Stimulated activated CD4-positive, alpha-beta T cell treated with anti-CD3 and anti-CD28 coated beads, Interleukin-2, amount 100 ng/mL, for 48 hours (primary cell): ENCODE results near the gene ST7.
"Not testable (repeated sequence)": the region's sequence is repeated elsewhere in the genome, so short reads cannot be mapped to it uniquely, and the experiment has no call there.

Experiments used
- DNase-seq, 2 donors: peaks; one replicate each; pipeline ENCODE4 v3.0.0-alpha.2; 2020

The ST7 gene

DNA sequence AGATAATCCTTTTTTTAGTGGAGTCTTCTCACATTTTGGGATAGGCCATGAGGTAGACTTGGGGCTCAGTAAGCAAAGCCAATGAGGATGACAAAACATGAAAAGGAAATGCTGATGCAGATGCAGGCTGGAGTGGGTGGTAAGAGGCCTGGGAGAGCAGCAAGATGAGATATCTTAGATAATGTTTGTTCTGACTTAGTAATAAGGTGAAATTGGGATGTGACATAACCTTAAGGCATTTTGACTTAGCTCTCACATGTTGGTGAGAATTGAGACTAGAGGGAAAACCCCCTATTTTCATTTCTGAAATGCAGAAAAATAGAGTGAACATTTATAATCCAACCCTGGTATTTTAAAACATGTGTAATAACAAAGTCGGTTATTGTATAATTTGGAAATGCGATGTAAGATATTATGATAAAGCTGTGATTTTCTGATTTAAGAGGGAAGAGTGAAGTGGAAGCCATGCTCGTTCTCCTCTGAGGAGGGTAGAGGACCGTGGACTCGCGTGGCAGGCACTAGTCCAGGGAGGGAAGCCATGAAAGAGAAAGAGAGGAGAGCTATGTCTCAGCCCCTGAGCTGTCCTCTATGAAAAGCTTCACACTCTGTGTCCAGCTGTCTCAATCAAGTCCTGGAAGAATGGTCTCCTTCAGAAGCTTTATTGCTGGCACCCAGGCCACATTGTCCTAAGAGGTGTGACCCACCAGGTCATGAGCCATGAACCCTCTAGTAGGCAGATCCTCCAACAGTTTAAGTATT is 57.3 kb downstream of the ST7 start:
- no peak for DNase-seq

DNA sequence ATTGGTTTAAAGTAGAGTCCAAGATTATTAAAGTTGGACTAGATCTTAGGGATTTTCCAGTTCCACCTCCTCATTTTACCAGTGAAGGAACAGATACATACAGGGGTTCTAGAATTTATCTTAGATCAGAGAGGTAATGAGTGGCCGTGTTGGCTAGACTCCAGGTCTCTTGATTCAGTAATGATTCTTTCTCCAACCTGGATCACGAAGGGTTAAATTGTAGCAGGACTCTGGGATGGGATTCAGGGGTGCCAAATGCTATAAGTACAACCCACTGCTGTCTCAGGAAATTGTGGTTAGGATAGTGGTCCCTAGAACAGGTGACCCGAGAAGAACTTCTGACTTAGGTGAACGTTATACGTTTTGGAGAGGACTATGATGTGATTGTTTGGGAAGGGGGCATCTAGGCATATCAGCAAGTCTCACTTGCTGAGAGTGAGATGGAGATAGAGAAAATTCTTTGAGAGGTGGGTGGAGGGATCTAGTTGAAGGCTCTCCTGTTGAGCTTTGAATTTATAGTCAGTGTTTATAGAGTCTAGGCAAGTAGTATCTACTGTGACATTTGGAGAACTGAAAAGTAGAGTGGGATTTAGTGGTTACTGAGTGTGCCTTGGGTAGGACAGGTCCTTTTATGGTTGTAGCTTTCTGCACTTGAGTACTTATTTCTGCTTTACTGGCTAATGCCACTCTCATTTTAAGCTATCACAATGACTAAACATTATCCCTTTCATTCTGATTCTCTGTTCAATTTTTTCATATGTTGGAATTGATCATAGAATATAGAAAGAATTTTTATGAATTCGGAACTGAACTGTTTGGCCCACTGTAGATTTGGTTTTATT is 58.3 kb downstream of the ST7 start:
- no peak for DNase-seq

DNA sequence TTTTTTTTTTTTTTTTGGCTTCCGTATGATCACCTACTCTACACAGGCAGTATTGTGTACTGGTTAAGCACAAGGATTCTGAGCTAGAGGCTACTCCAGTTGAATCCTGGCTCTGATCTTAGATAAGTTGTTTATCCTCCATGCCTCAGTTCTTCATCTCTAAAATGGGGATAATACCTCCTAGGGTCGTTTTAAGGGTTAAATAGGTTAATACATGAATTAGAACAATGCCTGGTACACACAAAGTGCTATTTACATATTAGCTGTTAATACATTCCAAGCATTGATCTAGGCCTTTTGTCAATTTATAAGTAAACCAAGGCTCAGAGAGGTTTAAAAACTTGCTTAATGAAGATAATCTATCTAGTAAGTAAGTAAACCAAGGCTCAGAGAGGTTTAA is 59.0 kb downstream of the ST7 start:
- no peak for DNase-seq

DNA sequence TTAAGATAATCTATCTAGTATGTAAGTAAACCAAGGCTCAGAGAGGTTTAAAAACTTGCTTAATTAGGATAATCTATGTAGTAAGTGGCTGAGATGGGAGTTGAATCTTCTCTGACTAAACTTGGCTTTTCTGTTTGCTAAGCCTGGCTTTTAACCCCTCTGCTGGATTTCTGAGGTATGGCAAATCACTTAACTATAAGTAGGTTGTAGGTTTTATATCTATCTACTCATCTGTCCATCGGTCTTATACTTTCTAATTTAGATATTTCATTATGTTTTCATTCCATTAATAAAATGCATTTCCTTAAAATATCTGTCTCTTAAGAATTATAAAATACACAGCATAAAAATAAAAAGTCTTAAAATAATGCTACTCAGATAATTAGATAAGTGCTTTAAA is 59.4 kb downstream of the ST7 start:
- no peak for DNase-seq

DNA sequence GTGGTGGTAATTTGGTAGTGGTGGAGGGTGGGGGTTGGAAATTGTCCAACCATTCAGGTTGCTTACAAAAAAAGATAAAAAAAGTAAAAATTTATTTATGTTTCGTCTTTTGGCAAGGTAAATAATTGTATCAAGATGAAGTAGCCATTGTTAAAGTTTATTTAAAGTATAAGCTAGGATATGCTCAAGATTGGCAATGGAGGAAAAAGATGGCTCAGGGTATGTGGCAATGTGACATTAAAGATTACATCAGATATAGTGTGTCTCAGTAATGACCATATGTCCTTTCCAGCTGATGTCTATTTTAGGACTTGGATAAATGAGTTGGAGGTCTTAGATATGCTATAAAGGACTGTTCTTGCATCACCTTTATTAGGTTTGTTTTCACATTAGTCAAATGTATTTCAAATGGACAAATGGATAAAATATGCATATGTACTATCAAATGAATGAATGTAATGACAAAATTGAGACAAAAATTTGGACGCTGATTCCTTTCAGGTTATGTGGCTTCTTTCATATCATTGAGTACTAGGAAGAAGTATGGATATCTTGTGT is 60.9 kb downstream of the ST7 start:
- no peak for DNase-seq

DNA sequence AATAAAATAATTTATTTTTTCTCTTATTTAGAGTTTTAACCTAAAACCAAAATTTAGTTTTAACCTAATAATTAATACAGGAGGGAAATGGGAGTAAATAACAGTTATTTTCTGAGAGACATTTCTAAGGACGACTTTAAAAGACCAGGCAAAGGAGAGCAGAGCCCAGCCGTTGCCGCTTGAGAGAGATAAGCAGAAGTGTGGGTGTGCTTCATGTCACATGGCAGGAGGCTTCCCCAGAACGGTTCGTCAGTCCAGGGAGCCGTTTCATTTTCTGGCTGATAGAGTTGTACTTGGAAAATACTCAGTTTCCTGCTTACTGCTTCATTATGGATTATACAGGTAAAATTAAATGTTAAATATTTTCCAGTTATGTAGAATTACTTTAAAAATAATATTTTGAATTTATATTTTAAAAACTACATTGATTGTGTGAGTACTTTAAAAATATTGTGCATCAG is 61.4 kb downstream of the ST7 start:
- no peak for DNase-seq

DNA sequence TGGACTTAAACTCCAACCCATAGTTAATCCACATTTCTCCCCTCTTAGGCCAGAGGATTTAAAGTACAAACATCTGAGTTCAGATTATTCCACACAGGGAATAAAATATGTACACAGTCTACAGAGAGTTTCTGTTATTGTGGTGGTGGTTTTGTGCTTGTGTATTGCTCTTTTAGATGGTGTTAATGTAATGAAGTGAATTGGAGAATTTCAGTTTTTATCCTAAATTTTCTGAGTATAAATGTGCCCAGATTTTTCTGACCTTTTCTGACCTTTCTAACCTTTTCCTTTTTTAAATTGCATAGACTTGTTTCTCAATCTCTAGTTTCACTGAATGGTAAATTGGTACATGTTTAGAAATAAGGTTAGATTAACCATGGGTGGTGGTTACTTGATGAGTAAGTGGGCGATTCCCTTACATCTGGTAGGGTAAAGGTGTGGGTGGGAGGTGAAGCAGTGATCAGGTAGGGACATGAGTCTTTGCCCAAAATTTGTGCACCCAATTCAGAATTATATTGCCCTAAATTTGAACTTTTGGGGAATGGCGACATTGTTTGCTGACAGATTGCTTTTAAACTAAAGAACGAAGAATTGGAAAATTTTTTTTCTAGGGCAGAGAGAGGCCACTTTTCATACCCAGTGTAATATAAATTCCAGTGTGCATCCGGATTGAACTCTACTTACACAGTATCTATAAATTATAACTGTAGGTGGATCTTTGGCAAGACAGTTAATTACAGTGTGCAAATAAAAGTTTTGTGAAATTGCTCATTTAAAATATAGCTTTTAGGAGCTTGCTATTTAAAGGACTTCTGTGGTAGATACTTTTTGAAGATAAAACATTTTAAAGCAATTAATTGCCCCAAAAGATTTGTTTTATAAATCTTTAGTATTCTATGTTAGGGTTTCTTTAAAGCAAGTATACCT is 62.2 kb downstream of the ST7 start:
- no peak for DNase-seq

DNA sequence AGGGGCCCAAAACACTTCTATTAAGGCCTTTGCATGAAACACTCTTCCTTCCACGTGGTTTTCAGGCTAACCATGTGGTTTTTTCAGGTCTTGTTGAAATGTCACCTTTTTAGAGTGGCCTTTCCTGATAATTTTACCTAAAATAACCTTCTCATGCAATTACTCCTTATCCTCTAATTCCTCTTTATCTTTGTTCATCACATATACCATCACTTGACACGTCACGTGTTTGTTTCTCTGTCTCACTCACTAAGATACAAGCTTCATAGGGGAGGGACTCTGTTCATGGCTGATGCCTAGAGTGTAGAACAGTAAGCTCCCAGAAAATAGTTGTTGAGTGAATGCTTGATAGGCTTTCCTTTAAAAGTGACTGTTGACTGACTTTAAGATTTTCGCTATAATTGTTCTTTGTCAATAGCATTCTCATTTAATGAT is 63.7 kb downstream of the ST7 start:
- DNase-seq, result no peak

DNA sequence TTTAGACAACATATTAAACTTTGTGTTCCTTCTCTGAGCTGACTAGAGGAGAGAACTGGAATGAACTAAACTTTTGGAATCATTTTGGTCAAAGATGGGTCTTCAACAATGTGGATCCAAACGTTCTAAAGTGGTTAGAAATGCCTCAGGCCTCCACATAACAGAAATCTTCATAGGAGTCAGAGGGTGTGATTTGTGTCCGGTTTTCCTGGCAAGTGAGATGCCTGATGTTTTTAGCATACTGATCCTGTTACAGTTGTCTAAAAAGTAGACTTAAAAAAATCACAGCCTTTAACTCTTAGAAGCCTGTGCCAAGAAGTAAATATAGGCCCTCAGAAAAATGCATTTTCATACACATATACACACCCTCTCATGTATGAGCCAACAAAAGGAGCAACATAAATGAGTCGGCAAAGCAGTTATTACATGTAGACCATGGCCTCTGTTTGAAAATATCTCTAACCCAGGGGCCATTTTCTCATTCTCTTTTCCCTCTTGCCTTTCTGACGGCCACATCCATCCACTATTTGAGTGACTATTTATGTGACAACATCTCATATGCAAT is 64.5 kb downstream of the ST7 start:
- DNase-seq, result no peak

DNA sequence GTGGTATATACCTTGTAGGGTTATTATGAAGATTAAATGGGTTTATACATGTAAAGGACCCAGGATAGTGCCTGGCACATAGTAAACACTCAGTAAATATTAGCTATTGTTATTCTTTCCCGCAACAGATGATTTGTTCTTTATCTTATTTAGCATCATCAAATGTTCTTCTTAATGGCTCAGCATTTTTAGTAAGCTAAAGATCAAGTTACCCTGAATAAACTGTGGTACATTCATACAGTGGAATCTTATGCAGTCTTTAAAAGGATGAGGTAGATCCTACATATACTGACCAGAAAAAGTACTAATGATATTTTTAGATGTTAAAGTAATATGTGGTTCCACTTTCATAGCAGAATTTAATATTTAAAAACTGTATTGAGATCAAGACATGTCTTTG is 65.4 kb downstream of the ST7 start:
- DNase-seq, result no peak

DNA sequence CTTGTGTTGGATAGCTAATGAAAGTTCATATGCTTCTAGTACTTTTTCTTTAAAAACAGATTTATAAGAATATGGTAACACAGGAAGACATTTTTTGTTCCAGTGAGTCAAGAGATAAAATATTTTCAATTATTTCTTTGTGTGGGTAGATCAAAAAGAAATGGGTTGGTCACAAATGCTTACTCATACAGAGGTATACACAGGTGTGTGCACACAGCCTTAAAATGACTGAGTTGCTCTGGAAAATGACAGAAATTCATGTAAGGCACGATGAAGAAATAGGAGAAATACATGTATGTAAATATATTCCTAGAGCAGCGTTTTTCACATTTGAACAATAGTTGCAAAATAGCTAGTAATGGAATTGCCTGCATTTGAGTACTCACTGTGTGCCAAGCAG is 66.0 kb downstream of the ST7 start:
- DNase-seq, result no peak

DNA sequence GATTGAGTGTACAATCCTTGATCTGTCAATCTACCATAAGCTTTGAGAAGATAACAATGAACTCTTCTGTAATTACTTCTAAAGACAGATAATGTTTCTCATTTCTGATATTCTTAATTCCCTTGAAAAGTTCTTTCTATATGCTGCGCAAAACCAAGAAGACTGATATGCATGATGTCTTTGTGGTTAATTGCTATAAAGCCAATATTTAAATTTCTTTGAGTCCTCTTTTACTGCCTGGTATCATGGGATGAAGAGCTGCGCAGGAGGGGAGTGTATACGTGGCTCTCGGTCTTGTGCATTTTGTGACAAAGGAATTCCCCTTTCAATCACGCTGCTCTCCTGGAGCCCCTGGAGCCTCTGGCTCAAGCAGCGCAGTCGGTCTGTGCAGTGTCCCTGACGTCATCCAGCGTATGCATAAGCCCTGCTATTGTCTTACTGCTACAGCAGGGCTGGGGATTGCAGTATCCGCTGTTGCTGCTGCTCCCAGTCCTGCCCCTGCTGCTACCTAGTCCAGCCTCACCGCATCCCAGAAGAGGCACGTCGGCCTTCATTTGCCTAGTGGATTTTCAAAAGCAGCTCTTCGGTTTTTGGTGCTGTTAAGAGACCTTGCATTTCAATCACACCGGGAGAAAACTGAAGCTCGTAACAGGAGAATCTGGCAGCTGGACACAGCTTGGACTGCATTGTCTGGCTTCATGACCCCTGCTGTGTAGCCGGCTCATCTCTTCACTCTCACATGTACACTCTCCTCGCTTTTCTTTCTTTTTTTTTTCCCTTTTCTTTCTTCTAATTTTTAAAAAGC is 66.7 kb downstream of the ST7 start:
- no peak for DNase-seq

DNA sequence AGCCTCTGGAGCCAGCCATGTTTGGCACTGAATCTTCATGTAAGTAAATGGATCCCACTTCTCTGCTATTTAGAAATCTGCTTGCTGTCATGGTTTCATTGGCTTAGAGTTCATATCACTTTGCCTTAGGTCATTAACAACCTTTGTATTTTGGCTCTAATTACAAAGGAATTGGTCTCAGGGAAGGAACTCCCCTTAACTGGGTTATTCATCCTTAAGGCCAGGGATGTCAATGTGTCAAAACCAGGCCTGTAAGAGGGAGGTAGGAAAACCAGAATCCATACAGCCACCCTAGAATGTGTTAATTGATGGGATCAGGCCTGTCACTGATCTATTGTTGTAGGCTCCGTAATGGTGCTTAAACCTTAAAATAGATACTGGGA is 67.3 kb downstream of the ST7 start:
- DNase-seq, result no peak

DNA sequence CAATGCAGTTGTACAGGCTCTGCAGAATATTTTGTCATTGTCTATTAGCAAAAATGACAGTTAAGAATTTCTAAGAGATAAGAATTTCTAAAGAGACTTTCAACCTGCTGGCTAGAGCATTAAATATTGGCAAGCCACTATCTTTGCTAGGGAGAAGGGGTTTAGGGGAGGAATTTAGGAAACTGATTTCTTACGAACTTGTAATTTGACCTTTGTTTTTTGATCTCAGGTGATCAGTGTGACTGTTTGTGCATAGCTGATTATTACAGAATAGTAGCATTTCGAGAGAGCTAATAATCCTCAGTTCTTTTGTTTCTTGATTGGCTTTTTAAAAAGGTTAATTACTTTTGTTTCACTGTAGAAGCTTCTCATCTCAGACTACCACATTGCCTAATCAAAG is 68.1 kb downstream of the ST7 start:
- no peak for DNase-seq

DNA sequence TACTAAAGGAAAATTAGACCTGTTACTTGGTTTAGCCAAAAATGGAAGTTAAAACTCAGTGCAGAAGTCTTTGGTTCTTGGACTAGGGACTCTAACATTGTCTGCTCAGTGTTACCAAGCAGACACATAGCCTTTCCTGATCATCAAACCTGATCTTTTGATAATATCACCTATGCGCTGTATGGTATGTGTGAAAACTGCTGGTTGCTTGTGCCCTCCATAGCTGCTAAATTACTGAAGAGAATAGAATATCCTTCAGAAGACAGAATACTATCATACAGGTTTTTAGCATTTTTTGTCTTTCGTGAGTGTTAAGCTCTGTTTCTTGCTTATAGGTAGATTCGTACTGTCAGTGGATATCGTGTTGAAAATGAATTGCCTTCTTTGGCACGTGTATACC is 68.7 kb downstream of the ST7 start:
- no peak for DNase-seq

DNA sequence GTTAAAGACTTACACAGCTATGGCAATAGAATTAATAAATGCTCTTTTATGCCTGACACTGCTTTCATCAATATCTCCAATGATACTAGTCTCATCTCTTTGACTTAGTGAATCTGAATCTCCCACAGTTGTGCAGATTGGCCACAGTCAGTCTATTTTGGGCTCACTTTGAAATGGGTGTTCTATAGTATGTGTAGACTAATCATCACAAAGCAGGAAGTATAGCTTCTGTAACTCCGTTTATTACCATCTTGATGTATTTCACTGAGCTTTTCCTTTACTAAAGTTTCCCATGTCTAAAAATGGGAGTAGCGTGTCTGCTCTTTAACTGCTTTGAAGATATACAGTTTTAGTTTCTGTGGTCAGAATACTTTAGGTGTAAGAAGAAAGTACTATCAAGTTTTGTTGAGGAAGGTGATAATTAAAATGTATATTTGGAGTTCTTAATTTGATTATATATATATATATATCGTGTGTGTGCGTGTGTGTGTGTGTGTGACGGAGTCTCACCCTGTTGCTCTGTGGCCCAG is 70.1 kb downstream of the ST7 start:
- DNase-seq, result no peak

DNA sequence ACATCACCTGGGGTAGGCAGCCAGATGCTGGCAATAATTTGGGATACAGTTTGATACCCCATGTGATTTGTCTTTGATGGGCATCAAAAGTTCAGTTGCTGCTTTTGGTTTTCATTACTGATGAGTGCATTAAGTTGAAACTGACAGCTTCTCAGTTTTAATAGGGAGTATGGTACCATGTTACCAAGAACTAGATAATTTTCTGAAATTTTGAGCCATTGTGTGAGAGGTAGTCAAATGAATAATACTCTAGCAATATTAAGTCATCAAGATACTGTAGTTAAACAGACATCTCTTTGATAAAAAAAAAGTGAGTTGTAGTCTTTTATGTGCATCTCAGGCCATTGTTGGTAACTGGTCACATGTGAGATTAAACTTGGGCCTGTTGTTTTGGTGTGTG is 71.5 kb downstream of the ST7 start:
- no peak for DNase-seq

DNA sequence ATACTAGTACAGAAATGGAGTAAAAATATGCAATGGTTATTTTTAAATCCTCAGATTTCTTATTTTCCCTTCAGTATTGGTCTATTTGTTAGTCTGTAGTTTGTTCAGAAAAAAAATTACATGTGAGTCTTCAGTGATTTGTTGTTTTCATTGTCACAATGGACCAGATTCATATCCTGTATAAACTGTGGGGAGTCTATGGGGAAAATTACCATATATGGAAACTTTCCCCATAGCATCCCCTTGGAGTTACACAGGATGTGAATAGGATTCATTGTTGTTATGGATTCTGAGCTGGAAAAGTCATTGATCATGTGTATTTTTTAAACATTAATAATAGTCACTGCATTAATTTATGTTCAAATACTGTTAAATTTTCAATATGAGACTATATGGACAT is 72.6 kb downstream of the ST7 start:
- no peak for DNase-seq

DNA sequence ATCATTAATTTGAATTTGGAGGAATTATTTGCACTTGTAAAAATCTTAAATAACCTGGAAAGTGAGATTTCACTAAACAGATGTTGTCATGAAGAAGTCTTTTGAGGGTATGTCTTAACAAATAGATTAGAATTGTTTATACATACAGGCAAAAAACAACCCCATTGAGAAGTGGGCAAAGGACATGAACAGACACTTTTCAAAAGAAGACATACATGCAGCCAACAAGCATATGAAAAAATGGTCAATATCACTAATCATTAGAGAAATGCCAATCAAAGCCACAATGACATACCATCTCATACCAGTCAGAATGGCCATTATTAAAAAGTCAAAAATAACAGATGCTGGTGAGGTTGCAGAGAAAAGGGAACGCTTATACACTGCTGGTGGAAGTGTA is 77.0 kb downstream of the ST7 start:
- not testable (repeated sequence) for DNase-seq

DNA sequence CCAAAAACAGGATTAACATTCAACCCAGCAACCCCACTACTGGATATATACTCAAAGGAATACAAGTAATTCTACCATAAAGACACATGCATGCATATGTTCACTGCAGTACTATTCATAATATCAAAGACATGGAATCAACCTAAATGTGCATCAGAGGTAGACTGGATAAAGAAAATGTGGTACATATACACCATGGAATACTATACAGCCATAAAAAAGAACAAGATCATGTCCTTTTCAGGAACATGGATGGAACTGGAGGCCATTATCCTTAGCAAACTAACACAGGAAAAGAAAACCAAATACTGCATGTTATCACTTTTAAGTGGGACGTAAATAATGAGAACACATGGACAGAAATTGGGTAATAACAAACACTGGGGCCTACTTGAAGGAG is 77.5 kb downstream of the ST7 start:
- DNase-seq, result not testable (repeated sequence)

DNA sequence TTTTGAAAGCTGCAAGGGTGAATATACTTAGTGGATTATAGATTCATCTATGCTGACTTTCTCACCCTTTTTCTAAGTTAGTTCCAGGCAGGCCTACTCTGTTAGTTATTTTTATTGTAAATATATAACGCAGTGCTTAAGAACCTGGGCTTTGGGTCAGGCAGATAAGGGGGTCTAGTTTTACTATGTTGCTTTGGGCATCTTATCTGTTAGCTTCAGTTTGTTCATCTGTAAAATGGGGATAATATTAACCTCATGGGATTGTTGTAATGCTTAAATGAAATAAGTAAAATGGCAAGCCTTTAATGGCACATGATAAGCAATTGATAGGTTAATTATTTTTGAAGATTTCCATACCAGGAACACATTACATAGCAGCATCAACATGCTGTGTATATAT is 79.5 kb downstream of the ST7 start:
- DNase-seq, result no peak
